DMS153 treated with DMSO at 0.1 percent for 48 hours (cell line): ENCODE data around the gene GLI2.

Experiments
- DNase-seq: peaks from one replicate; lab custom pipeline; 2025; ENCODE audit not compliant: unreplicated experiment; lab: John Stamatoyannopoulos, UW

GLI2 gene

DNA sequence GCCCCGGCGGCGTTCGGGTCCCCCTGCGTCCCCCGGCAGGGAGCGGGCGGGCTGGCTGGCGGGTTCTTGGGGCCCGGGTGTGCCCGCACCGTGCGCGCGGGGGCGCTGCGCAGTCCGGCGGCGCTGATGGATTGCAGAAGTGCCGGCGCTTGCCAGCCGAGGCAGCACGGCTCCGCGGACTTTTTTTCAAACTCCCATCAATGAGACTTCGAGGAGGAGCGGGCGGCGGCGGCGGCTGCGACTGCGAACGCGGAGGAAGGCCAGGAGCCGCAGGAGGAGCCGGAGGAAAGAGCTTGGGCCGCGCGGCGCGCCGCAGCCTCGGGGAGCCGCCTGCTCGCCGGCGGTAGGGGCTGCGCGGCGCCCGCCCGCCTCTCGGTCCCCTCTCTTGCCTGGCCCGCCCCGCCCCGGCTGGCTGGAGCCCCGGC is at the start of gene GLI2:
Gene GLI2, plus strand, starts transcription at position 123 of the 425 bp plus-strand sequence. CDS start 61,453 bp downstream, outside the sequence.
- peak; percentile 3 for DNase-seq

DNA sequence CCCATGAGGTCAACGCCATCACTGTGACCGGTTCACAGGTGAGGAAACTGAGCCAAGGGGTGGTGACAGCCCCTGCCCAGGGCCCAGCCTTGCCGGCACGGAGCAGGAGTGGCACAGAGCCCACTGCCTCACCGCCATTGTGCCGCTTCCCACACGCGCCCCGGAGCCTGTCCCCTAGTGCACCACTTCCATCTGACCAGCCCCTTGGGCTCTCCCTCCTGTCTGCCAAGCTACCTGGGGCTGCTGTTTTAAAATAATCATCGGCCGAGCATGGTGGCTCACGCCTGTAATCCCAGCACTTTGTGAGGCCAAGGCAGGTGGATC is 49.7 kb upstream of the GLI2 start:
- no peak for DNase-seq

DNA sequence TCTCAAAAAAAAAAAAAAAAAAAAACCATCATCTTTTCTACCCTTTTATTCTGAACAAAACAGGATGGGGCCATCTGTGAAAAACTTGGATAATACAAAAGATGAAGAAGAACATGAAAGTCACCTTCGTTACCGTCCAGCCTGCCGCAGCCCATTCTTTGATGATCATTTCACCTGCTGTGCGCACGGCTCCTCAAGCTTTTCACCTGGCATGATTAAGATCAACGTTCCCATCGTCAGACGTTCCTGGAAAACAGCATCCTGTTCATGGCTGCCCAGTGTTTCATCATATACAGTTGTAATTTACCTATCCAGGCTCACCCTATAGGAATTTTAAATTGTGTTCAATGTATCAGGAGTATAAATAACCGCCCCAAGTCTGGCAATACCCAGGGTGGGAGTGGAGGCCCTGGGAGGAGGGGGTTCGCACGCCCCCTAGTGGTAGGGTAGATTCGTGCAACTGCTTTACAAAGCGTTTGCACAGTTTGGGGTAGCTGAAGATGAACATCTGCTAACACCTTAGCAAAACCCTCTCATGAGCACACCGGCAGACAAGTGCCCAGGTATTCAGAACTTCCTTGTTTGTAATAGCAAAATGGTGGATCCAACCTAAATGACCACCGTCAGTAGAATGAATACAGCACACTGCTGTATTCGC is 49.0 kb upstream of the GLI2 start:
- no peak for DNase-seq

GRCh38 chr2:120687210-120687609 is 48.5 kb upstream of the GLI2 start:
- DNase-seq: no peak

DNA sequence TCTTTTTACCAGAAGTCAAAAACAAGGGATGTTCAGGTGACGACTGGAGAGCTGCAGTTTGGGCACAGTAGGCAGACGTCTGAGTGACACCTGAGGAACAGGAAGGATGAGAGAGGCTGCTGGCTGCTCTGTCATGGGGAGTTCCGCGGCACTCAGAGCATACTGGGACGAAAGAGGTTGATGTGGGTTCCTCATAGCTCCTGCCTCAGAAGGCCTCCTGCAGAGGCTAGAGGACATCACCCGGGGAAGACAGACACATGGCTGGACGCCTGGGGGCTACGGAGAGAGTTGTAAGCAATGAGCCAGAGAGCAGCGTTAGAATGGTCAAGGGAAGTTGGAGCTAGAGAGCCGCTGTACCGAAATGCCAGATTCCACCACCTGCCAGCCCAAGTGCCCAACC is 45.1 kb upstream of the GLI2 start:
- DNase-seq: no peak

GRCh38 chr2:120691410-120691809 is 44.3 kb upstream of the GLI2 start:
- no peak for DNase-seq

DNA sequence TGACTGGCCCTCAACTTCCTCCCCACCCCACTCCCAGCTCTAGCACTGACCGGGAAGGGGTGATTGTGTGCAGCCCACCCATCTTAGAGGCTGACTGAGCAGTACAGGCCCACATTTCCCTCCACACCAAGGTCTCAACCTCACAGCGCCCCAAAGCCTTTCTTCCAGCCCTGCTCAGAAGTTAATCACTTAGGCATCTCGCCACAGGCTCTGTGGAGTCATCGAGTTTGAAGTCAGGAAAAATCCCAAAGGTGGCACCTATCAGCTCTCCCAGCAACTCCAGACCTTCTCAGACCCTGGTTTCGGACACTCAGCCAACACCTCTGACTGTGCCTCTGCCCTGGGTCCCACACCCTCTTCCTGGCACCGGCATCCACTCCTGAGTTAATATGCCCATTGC is 43.0 kb upstream of the GLI2 start:
- DNase-seq: no peak

- DNase-seq: no peak
These were observed 42.5 kb upstream of the GLI2 start for GRCh38 chr2:120693121-120693520.

DNA sequence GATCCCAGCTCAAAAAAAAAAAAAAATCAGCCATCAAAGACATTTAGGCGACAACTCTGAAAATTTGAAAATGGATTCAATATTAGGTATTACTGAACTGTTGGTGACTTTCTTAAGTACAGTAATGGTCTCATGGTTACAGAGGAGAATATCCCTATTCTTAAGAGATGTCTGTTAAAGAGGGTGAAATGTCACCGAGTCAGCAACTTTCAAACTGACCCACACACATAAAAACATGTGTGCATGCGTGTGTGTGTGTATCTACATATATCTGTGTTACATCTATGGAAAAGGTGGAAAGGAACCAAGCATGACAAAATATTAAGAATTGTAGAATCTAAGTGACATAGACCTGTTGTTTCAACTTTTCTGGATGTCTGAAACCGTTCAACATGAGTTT is 41.6 kb upstream of the GLI2 start:
- no peak for DNase-seq

DNA sequence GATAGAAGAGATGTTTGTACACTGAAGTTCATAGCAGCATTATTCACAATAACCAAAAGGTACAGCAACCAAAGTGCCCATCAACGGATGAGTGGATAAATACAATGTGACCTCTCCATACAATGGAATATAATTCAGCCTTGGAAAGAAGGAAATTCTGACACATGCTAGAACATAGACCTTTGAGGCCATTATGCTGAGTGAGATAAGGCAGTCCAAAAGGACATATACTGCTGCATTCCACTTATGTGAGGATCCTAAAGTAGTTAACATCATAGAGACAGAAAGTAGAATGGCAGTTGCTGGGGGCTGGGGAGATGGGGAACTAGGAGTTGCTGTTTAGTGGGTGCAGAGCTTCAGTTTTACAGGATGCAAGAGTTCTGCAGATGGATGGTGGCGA is 38.2 kb upstream of the GLI2 start:
- DNase-seq: no peak

DNA sequence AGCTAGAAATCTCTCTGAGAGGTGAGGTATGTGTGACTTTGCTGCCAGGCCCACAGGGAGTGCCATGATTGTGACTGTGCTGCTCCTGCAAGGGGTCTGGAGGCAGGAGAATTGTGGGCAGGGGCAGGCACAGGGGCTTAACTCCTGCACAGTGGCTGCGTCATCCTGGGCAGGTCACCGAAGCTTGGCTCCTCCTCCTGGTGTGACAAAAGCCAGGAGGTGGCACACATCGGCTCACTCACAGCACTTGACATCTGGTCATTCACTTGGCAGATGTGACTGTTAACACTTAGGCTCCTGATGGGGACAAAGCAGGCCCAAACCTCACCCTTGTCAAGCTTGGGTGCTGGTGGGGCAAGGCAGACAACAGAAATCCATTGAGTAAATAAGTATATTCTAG is 36.4 kb upstream of the GLI2 start:
- DNase-seq: no peak

DNA sequence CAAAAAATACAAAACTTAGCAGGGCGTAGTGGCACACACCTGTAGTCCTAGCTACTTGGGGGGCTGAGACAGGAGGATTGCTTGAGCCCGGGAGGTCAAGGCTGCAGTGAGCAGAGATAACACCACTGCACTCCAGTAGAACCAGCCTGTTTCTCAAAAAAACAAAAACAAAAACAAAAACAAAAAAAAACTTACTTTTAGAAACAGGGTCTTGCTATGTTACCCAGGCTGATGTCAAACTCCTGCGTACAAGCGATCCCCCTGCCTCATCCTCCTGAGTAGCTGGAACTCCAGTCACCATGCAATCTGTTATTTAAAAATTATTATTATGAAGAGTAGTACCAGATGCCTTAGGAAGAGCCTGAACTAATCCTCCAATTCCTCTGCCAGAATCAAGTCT is 35.0 kb upstream of the GLI2 start:
- DNase-seq: no peak

- DNase-seq: no peak
These were observed 34.6 kb upstream of the GLI2 start for GRCh38 chr2:120701096-120701495.

DNA sequence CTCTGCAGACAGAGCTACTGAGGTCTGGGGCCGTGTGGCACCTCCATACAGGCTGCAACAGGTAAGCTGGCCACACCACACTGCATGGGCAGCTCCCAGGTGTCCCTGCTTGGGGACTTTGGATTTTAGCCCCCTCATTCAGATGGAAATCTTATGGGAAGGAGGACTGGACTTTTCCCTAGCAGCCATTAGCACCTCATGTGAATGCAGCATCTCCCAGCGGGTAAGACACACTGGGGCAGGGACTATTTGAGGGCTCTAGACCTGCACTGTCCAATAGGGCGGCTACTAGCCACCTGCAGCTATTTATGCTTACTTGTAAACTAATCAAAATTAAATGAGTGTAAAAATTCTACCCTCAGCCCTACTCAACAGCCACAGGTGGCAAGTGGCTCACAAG is 34.2 kb upstream of the GLI2 start:
- no peak for DNase-seq

GRCh38 chr2:120702061-120702460 is 33.6 kb upstream of the GLI2 start:
- DNase-seq: no peak

DNA sequence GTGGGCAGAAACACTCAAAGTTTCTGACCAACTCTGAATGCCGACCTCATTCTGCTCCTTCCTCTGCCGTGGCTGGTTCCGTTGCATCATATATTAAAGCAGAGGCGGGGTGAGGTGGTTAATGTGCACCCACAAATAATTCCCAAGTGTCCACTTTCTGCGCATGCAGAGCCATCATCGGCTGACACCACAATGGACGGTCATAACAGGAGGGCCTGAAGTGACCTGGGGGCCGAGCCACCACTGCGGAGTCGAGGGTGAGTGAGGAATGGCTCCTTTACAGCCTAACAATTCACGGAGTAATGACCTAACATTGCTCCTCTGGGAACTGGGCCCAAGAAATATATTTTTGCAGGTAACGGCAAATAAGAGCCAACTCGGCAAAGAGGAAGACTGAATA is 32.9 kb upstream of the GLI2 start:
- DNase-seq: no peak

- DNase-seq: no peak
These were observed 32.2 kb upstream of the GLI2 start for GRCh38 chr2:120703330-120703994.

DNA sequence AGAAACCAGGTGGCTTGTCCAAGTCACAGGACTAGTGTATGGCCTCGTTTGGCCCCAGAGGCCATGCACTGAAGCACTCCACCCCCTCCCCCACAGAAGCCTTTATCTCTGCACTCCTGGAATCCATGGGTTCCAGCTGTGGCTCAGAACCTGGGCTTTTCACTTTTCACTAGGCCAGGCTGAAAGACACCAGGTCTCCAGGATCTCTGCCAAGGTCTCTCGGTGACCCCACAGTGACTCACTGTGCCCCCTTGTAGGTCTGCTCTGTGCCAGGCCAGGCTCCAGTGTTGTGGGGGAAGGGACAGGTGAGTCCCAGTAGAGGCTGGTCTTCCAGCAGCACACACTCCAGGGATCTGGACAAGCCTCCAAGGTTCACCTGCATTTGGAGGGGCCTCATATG is 31.0 kb upstream of the GLI2 start:
- DNase-seq: no peak

DNA sequence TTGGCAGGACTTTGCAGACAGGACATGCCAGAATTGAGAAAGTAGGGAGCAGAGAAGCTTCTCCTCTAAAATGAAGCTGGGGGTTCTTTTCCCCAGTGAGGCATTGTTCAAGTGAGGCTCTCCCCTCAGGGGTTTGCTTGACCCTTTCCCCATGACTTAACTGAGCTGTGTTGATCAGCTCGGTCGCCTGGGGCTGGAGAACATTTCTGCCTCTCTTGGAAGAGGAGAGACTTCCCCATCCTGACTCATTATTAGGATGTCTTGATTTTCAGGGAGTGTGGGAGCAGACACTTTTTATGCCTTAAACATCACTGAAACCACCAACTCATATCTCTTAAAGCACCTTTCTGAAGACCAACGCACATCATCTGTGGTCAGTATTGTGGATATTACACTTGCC is 27.9 kb upstream of the GLI2 start:
- DNase-seq: no peak

DNA sequence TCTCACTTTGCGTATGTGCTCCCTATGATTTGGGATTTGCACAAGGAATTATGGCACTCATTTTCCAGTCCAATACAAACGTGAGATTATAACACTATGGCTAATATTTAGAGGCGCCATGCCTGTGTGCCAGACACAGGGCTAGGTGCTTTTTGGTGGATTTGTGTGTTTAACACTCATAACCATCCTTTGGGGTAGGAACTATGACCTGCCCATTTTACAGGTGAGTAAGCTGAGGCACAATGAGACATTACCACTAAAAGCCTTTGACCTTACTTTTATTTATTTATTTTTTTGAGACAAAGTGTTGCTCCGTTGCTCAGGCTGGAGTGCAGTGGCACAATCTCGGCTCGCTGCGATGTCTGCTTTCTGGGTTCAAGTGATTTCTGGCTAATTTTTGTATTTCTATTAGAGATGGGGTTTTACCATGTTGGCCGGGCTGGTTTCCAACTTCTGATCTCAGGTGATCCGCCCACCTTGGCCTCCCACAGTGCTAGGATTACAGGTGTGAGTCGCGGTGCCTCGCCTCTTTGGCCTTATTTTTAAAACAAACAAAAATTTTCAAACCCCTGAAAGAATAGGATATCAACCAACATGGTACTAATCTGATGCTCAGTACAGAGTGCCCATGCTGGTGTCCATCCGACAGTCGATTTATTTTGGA is 26.6 kb upstream of the GLI2 start:
- DNase-seq: no peak

DNA sequence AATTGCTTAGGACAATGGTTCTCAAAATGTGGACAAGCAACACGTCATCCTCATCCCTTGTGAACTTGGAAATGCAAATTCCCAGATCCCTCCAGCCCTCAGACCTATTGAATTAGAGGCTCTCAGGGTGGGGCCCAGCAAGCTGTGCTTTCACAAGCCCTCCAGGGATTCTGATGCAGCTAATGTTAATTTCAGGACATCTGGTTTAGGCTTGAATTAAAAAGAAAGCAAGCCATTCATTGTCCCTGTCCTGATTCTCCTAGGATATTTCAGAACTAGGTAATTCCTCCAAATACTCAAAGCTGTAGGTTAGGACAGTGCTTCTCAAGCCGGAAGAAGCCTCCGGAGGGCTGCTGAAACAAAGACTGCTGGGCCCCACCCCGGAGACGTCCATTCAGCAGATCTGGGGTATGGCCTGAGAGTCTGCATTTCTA is 26.0 kb upstream of the GLI2 start:
- no peak for DNase-seq

DNA sequence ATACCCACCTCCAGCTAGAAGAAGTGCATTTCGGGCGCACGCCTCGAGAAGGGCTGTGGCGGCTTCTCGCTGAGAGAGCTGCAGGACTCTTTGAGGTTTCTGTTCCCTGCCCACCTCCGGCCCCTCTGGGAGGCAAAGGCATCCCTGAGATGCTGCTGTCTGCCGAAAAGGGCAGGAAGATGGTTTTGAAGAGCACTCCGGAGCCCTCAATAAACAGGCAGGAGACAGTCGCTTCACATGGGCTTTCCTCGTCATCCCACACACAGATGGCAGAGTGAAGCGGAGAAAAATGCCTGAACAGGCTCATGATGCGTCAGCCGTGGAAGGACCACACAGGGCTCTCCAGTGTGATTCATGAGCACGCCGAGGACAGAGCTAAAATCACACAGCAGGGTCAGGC is 25.4 kb upstream of the GLI2 start:
- no peak for DNase-seq

DNA sequence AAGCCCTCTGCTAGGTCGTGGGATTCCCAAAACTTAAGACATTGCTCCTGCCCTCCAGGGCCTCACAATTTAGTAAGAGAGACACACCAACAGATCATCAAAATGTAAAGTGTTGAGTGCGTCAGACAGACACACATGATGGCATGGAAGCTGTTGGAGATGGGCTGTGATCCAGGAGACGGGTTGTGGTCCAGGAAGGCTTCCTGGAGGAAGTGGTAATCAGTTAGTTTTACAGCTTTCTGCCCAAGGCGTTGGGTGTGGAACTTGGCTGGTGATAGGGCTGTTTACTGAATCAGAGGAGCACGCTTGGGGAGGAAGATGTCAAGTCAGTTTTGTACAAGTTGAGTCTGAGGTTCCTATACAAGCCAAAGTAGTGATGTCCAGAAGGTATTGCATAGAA is 24.0 kb upstream of the GLI2 start:
- DNase-seq: no peak
